ENCODE data around the gene KIF25. TPM values are rescaled to one million over a fixed set of nuclear protein-coding genes. Genes with fewer than 3 reads are reported as not detected.

KIF25 gene
- polyA plus RNA-seq, 1 donor from 2014 or later = not detected

GRCh38 chr6:168015009-168015408 is 17.5 kb downstream of the KIF25 start:
- Histone ChIP-seq H3K9ac (ENCODE audit: low read length) (no peak overlapping the region), H3K27me3 (ENCODE audit: insufficient read depth, low read depth, low read length) (no peaks in the 10 kb centered on the region), H3K9me2 (ENCODE audit: insufficient read depth, low read length) (no peaks in the 10 kb centered on the region), H4K20me1 (ENCODE audit: insufficient read depth) (no peaks in the 10 kb centered on the region), H3F3A (ENCODE audit: insufficient read depth, low read length, poor library complexity, severe bottlenecking) (no peaks in the 10 kb centered on the region), H3K79me2 (replicated peaks; ENCODE audit: insufficient read depth, low read length) (no peaks in the 10 kb centered on the region), H3K4me2 (ENCODE audit: low read length) (no peak overlapping the region), H3K9me3 (ENCODE audit: low read length) (peaks cover 12% of the 10 kb centered on the region), H2AFZ (ENCODE audit: low read depth, low read length) (no peak overlapping the region), H3K27ac (ENCODE audit: low read length) (no peak overlapping the region), H3K4me3 (ENCODE audit: low read length) (no peak overlapping the region), H3K36me3 (ENCODE audit: insufficient read depth, low read length) (no peaks in the 10 kb centered on the region)
- no peak for TF ChIP-seq TAF1 (IDR thresholded peaks at IDR 0.05; ENCODE audit: low read depth)
- TF ChIP-seq RAD21 (conservative IDR thresholded peaks at IDR 0.05) = no peak
- TF ChIP-seq POLR2AphosphoS5 (IDR thresholded peaks at IDR 0.05) = no peak
- TF ChIP-seq REST (IDR thresholded peaks at IDR 0.05; ENCODE audit: borderline replicate concordance) = no peak
- no peak for TF ChIP-seq SMC3 (conservative IDR thresholded peaks at IDR 0.05; ENCODE audit: poor library complexity)
- TF ChIP-seq CTCF (IDR thresholded peaks at IDR 0.05; ENCODE audit: poor library complexity, severe bottlenecking) = no peak
- no peak for TF ChIP-seq EZH2 (IDR thresholded peaks at IDR 0.05; ENCODE audit: borderline replicate concordance, insufficient read depth, low read length, poor library complexity, severe bottlenecking)
- TF ChIP-seq MXI1 (conservative IDR thresholded peaks at IDR 0.05; ENCODE audit: poor library complexity, severe bottlenecking) = no peak
- no peak for TF ChIP-seq EP300 (conservative IDR thresholded peaks at IDR 0.05; ENCODE audit: poor library complexity, severe bottlenecking)

GRCh38 chr6:168015482-168016175 is 18.2 kb downstream of the KIF25 start:
- no peak for TF ChIP-seq TAF1 (IDR thresholded peaks at IDR 0.05; ENCODE audit: low read depth)
- TF ChIP-seq EZH2 (IDR thresholded peaks at IDR 0.05; ENCODE audit: borderline replicate concordance, insufficient read depth, low read length, poor library complexity, severe bottlenecking) = no peak
- no peak for TF ChIP-seq SMC3 (conservative IDR thresholded peaks at IDR 0.05; ENCODE audit: poor library complexity)
- no peak for TF ChIP-seq CTCF (IDR thresholded peaks at IDR 0.05; ENCODE audit: poor library complexity, severe bottlenecking)
- TF ChIP-seq MXI1 (conservative IDR thresholded peaks at IDR 0.05; ENCODE audit: poor library complexity, severe bottlenecking) = no peak
- no peak for TF ChIP-seq POLR2AphosphoS5 (IDR thresholded peaks at IDR 0.05)
- Histone ChIP-seq H3K27ac (ENCODE audit: low read length) (no peak overlapping the region), H3K27me3 (ENCODE audit: insufficient read depth, low read depth, low read length) (no peaks in the 10 kb centered on the region)

More at GRCh38 chr6:168015482-168016175, 18.2 kb downstream of the KIF25 start:
- H3K4me3 ChIP-seq (ENCODE audit: low read length) = no peak overlapping the region
- H3K4me2 ChIP-seq (ENCODE audit: low read length) = no peak overlapping the region
- no peaks in the 10 kb centered on the region for H3K36me3 ChIP-seq (ENCODE audit: insufficient read depth, low read length)
- H3F3A ChIP-seq (ENCODE audit: insufficient read depth, low read length, poor library complexity, severe bottlenecking) = no peaks in the 10 kb centered on the region
- H3K9me2 ChIP-seq (ENCODE audit: insufficient read depth, low read length) = no peaks in the 10 kb centered on the region
- no peaks in the 10 kb centered on the region for H4K20me1 ChIP-seq (ENCODE audit: insufficient read depth)
- peaks cover 12% of the 10 kb centered on the region for H3K9me3 ChIP-seq (ENCODE audit: low read length)
- no peak overlapping the region for H2AFZ ChIP-seq (ENCODE audit: low read depth, low read length)
- H3K9ac ChIP-seq (ENCODE audit: low read length) = no peak overlapping the region
- H3K79me2 ChIP-seq (replicated peaks; ENCODE audit: insufficient read depth, low read length) = no peaks in the 10 kb centered on the region
